GM18867 (cell line): ENCODE measurements around the gene VARS2.
"Not testable (repeated sequence)": the region's sequence is repeated elsewhere in the genome, so short reads cannot be mapped to it uniquely, and the experiment has no call there.

Experiments used
- ATAC-seq: cut with Tn5 transposase; IDR thresholded peaks from one replicate; pipeline ENCODE4 v1.9.1; 2021; ENCODE audit warnings: mild to moderate bottlenecking, moderate library complexity; ENCODE audit not compliant: unreplicated experiment

VARS2 gene

DNA sequence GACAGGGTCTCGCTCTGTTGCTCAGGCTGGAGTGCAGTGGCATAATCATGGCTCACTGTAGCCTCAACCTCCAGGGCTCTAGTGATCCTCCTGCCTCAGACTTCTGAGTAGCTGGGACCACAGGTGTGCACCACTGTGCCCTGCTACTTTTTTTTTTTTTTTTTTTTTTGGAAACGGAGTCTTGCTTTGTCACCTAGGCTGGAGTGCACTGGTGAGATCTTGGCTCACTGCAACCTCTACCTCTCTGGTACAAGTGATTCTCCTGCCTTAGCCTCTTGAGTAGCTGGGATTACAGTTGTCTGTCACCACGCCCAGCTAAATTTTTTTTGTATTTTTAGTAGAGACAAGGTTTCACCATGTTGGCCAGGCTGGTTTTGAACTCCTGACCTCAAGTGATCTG lies 13.0 kb downstream of the VARS2 start:
- ATAC-seq: not testable (repeated sequence)

GRCh38 chr6:30928677-30929076 lies 14.6 kb downstream of the VARS2 start:
- ATAC-seq: no peak

DNA sequence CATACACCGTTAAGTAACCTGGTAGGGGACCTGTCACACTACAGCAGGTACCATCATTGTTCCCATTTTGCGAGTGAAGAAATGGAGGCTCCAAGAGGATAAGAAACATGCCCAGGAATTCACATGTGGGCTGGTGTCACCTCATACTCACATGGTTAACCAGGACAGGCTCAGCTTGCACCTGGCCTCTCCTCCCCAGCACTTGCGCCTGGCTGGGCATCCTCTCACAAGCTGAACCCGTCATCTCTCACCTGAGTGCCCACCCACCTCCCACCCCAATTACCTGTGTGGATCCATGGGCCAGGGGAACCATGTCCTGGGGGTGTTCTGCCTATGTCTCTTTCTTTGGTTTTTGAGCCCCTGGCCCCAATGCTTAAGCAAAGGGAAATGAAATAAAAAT lies 16.5 kb downstream of the VARS2 start:
- no peak for ATAC-seq

- no peak for ATAC-seq
Measured at GRCh38 chr6:30931272-30931671, 17.2 kb downstream of the VARS2 start.

GRCh38 chr6:30931969-30932645 lies 18.1 kb downstream of the VARS2 start, which contains the start of gene SFTA2:
Gene SFTA2, minus strand, starts transcription at chr6:30932170. Its CDS starts 74 bp downstream, at chr6:30932096.
- ATAC-seq: no peak

DNA sequence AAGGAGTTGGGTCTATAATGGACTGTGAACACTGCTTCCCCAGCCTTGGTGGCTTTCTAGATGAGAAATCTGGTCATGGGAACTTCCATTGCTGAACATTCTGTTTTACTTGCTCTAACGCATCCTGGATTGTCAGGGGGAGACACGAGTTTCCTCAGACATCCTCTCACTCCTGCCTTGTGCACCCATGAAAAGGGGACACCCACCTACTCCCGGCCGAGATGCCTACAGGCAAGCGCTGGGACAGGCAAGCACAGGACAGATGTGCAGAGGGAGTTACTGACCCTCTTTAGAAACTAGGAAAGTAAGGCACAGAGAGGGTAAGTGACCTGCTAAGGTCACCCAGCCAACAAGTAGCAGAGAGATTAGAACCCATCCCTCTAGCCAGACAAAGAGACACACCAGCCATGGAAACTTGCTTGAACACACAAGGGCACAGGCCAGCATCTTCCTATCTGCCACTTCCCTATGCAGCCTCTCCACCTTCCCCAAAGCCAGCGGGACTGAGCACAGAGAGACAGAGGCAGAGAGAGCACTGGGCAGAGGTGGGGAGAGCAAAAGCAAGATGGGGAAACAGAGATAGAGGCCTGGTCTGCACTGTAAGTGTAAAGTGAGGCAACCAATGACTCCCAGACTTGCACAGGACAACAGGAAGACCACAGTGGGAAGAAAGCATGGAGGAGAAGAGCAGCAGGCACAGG lies 18.8 kb downstream of the VARS2 start:
- ATAC-seq: no peak

DNA sequence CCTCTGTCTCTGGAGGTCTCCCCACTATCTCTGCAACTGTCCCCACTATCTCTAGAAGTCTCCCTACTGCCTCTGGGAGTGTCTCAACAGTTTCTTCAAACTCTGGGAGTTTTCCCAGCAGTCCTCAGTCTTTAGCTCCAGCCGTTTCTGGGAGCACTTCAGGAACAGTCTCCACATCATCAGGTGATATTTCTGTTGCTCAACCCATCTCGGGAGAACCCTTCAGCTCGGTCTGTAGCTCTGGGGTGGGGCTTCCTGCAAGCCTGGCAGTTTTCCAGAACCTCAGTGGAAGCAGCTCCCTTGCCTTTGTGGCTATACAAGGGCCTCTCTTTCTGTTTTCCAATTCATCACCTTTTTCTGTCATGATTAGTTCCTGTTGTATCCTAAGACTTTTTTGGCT lies 21.0 kb downstream of the VARS2 start:
- no peak for ATAC-seq

GRCh38 chr6:30937265-30937664 lies 23.2 kb downstream of the VARS2 start:
- no peak for ATAC-seq

- ATAC-seq: no peak
Measured at GRCh38 chr6:30938730-30939129, 24.7 kb downstream of the VARS2 start.

GRCh38 chr6:30939473-30939872 lies 25.4 kb downstream of the VARS2 start:
- no peak for ATAC-seq

DNA sequence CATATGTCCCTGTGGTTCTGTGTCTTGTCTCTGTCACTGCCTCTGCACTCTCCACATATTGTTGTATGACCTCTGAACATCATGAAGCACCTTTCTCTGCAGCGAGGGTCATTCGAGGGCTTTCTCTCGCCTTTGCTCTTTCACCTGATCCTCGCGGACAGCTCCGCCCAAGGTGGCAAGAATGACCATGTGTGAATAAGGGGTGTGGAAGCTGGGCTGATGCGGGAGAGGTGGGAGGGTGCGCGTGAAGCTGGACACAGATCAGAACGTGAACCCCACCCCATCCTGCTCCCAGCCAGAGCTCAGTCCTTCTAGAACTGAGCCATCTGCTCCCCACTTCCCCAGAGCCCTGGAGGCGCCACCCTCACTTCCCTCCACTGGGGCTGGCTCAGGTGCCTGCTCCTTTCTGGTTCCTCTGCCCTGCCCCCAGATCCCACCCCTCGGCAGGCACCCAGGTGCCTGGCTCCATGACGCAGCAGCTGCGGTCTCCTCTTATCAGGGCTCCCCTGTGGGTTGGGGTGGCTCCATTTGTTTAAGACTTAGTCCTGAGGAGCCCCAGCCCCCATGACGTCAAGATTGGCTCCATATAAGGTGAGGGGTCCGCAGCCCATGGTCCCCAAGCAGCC lies 26.4 kb downstream of the VARS2 start, which contains the start of gene MUCL3:
TSS of gene MUCL3 (plus strand) at position 613 of the 626 bp plus-strand sequence. CDS start 27 bp downstream, outside the sequence.
- no peak for ATAC-seq

DNA sequence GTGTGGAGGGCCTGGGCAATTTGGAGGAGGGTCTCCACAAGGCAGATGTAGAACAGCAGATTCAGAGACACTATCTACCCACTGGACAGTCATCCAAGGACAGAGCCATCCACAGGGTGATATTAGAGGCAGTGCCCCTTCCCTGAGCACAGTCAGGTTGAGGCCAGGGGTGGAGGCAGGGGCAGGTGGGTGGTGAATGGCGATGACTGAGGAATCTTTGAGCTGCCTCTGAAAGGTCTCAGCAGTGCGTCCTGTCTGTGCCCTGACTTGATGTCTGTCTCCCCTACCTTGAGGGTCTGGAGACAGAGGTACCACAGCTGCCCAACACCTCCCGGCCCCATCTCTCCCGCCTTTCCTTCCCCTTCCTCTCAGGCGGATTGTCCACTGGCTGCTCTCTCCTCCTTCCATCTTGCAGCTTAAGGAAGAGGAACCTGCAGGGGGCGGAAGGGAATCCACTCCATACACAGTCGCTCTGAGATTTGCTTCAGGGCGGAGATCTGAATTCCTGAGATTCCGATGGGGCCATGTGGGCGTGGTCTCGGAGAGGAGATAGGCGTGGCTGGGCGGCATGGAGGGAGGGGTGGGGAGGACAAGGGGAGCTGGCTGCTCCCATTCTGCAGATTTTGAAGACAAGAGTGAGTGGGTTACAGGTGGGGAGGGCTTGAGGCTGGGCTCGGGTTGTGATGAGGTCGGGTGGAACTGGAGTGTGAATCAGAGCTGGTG lies 28.5 kb downstream of the VARS2 start:
- no peak for ATAC-seq

- no peak for ATAC-seq
Measured at GRCh38 chr6:30944051-30944450, 30.0 kb downstream of the VARS2 start.

GRCh38 chr6:30945281-30945680 lies 31.2 kb downstream of the VARS2 start:
- no peak for ATAC-seq

DNA sequence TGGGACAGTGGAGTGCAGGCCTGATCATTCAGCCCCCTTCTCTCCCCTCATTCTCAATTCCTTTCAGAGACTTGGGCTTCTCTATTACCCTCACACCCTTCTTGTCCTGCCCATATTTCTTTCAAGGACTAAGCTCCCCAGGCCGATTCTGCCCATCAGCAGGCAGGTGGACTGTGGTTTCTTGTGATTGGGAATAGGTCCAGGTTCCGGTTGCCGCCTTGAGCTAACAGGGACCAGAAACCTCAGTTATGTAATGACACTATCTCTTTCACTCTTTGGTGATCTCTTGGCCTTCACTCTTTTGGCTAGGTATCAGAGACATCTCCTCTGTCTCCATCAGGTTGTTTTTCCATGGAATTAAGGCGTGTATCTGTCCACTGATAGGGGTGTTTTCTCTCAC lies 33.2 kb downstream of the VARS2 start:
- no peak for ATAC-seq

DNA sequence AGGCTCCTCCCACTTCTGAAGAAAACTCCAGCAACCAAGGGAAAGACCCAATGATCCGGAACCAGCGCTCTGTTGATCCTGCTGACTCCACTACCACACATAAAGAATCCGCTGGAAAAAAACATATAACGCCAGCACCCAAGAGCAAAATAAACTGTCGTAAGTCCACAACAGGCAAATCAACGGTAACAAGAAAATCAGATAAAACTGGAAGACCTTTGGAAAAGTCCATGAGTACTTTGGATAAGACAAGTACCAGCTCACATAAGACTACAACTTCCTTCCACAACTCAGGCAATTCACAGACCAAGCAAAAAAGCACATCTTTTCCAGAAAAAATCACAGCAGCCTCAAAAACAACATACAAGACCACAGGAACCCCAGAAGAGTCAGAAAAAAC lies 34.8 kb downstream of the VARS2 start:
- ATAC-seq: no peak

- no peak for ATAC-seq
Measured at GRCh38 chr6:30951907-30952469, 38.0 kb downstream of the VARS2 start.

- no peak for ATAC-seq
Measured at GRCh38 chr6:30954631-30955366, 40.8 kb downstream of the VARS2 start.

GRCh38 chr6:30955367-30956042 lies 41.5 kb downstream of the VARS2 start:
- ATAC-seq: peak; percentile 86

GRCh38 chr6:30957716-30958115 lies 43.7 kb downstream of the VARS2 start:
- ATAC-seq: no peak
